Activated T-cell treated with anti-CD3 and anti-CD28 coated beads for 48 hours (primary cell): ENCODE measurements around the gene PRKAG2.
"Not testable (repeated sequence)": the region's sequence is repeated elsewhere in the genome, so short reads cannot be mapped to it uniquely, and the experiment has no call there.

Experiments
- DNase-seq: peaks from one replicate; pipeline ENCODE4 v3.0.0-alpha.2; 2020; ENCODE audit warnings: low read depth

Gene PRKAG2

DNA sequence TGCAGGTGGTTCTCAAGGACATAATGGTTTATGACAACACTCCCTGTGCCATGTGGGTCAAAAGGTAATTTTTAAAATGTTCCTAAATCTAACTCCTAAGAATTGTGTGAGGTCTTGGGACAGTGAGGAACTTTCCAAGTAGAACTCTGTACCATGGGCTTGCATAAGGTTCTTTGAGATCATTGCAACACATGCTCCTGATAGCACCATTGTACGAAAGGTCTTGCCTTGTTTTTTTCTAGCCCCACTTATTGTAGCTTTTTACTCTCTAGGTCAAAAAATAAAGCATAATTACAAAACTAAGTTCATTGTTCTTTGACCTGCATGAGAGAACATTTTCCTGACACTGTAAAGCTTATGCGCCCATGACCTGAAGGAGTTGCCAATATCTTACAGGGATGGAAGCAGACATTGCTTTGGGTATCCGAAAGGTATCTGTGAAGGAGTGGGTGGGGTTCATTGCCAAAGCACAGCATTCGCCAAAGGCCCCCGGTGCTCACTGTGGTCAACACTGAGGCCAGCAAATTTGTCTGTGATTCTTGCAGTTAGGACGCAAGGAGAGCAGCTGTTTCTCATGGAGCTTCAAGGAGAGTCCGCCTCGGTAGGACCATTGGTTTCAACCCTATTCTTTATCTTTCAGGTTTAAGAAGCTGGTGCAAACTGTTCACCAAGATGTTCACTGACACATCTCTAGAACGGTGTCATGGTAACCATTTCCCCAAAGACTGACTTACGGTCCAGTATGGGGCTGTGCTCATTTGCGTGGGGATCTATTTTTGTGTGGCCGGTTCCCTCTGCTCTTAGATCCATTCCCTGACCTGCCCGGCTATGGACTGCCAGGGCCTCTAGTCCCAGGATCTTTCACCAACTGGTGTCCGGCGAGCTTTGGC lies 7.6 kb upstream of the PRKAG2 start:
- DNase-seq, result no peak

- DNase-seq, result no peak
These were observed 6.9 kb upstream of the PRKAG2 start for GRCh38 chr7:151883857-151884256.

- no peak for DNase-seq
These were observed 5.8 kb upstream of the PRKAG2 start for GRCh38 chr7:151882734-151883133.

- no peak for DNase-seq
These were observed 3.8 kb upstream of the PRKAG2 start for GRCh38 chr7:151880688-151881087.

DNA sequence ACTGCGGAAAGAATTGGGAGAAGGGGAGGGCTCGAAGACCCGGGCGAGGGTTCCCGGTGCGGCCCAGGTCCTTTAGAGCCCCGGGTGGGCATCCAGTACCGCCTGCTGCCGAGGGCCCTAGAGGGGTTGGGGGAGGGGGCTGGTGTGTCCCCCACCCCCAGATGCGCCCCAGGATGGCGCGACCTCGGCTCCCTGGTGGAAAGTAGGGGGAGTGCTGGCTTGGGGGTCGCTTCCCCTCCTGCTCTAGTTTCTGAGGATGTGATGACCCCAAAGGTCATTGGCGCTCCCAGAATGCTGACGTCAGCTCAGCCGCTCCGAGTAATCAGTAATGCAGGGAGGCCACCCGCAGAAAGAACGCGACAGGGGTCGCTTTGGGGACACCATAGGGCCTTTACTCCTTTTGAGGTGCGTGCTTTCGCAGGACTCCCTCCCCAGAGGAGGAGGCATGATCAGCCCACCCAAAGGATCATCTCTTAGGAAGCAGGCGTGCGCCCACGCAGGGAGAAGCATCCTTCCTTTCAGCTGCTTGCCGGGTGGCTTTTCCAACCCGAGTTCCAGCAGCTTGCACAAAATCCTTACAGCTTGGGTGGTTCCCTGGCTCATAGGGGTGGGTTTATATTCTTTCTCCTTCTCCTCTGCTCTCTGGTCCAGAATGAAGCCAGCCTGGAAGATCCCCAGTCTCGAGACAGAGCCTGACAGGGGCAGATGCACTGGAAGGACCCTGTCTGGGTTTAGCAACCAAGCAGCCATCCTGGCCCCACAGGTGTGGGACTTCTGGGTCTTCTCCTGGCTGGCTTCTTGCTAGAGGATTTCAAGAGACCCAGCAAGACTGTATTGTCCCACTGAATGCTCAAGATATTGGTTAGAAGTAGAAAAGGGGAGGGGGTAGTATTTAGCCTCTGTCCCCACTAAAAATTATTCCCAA lies 1.3 kb upstream of the PRKAG2 start:
- DNase-seq, result no peak

- peak; percentile 54 for DNase-seq
These were observed 695 bp downstream of the PRKAG2 start for GRCh38 chr7:151875942-151876898.

GRCh38 chr7:151874479-151874878 lies 2.4 kb downstream of the PRKAG2 start:
- not testable (repeated sequence) for DNase-seq

DNA sequence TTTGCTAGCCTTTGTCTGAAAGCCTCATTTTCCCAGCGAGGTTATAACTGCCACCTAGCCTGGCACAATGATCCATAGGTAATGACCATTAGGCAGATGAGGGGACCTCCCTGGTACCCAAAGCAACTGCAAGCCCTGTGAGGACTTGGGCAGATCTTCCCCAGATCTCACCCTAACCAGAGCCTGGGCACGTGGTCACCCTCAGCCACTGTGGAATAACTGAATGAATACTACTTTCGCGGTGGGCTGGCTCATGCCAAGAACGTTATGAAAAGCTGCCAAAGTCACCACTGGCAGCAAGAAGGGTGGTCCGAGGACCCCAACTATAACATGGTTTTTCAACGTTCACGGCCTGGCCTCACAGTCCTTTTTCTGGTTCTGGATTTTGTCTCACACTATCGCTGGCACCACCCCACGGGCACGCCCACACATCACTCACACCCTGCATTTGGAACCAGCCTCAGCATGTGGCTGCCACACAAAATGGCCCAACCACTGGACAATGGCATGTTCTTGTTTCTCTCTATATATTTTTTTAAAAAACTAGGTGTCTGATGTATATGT lies 3.4 kb downstream of the PRKAG2 start:
- no peak for DNase-seq

GRCh38 chr7:151872531-151873401 lies 4.1 kb downstream of the PRKAG2 start:
- DNase-seq, result no peak

DNA sequence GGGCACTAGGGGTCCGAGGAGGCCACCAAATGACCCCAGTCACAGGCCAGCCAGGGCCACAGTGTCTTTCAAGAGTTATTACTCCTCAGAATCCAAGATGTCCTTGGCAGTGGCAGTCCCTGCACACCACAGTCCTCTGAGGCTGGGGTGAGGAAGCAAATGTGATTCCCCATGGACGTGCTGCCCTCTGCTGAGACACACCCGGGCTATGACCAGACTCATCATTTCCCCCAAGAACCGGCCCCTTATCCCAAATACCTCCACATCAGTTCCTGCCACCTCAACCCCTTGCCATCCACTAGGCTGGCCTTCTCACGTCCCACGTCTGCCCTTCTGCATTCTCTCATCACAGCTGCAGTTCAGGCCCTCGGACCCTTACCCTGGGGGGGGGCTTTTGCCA lies 5.0 kb downstream of the PRKAG2 start:
- DNase-seq, result no peak

DNA sequence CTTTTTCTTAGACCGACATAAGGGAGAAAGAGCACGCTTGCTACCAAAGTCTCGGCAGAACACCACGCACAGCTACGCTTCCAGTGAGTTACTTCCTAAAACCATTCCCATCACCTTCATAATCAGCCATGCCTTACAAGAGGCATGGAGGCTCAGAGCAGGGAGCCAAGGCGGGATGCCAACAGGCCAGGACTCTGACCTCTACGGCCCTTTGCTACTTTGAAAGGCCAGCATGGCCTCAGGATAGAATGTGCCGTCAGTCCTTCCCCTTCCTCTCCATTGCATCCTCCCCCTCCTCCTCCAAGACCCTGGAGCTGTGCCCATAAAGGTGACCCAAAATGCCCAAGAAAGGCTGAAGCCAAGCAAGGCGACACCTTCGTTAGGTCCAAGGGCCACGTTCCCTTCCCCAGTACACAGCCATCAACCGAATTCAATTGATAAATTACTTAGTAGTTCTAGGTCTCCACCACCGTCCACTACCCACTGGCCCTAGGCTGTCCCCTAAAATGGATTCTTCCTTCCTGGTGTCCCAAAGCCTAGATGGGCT lies 5.7 kb downstream of the PRKAG2 start:
- no peak for DNase-seq

- no peak for DNase-seq
These were observed 6.7 kb downstream of the PRKAG2 start for GRCh38 chr7:151869968-151870918.

- no peak for DNase-seq
These were observed 7.5 kb downstream of the PRKAG2 start for GRCh38 chr7:151869455-151869854.

DNA sequence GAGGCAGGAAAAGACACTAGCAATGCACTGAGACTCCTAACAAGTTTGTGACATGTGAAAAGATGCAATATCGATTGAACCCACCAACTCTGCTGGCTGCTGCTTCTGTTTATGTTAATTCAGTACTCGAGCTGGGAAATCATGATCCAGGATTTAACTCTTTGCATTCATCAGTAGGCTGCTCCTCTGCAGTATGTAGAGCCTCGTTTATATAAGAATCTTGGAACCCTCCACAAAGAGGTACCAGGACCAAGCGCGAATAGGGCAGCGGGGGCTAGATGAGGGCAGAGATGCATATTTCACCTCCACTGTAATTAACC lies 7.8 kb downstream of the PRKAG2 start:
- DNase-seq, result no peak

GRCh38 chr7:151868396-151869108 lies 8.4 kb downstream of the PRKAG2 start:
- DNase-seq, result no peak

DNA sequence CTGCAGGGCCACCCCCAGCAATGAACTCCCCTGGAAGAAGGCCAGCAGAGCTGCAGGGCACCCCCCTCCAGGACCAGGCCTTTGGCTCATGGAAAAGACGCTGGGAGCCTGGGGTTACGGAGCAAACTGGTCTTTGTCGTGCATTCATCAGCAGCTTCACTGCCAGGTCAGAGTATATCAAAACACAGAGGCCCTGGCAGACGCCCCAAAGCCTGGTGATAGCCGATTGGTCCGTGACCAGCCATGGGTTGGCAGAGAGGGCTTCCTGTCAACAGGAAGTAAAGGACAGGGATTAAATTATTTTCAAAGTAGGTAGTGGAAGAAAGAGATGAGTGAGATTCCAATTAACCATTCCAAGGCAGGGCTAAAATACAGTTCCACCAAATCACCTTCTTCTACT lies 9.0 kb downstream of the PRKAG2 start:
- DNase-seq, result no peak

GRCh38 chr7:151866761-151867655 lies 9.9 kb downstream of the PRKAG2 start:
- no peak for DNase-seq
